NCI-H345 treated with DMSO at 0.1 percent for 48 hours (cell line): ENCODE measurements around the gene FAM163B.
"Not testable (repeated sequence)": the region's sequence is repeated elsewhere in the genome, so short reads cannot be mapped to it uniquely, and the experiment has no call there.

ENCODE experiments used
- DNase-seq: peaks from one replicate; lab custom pipeline; 2025; ENCODE audit not compliant: unreplicated experiment; lab: John Stamatoyannopoulos, UW

Gene FAM163B

DNA sequence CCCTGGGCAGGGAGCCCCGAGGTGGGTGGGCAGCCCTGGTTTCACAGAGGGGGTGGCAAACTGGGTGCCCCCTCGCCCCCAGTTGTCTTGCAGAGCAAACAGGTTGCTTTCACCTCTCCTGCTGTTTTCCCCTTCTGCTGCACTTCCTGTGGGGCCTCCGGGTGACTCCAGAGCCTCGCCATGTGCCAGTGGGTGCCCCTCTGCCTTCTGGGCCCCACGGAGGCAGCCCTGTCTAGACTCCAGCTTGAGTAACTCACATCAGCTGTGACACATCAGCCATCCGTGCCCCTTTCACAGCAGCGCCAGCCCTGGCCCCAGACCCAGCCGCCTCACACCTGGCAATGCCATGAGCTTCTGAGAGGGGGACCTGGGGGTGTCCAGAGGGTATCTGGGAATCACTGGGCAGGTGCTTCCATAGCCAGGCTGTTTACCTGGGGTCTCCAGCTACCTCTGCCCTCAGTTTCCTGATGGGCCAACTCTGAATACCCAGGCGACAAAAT, 37.7 kb downstream of the FAM163B start:
- no peak for DNase-seq

DNA sequence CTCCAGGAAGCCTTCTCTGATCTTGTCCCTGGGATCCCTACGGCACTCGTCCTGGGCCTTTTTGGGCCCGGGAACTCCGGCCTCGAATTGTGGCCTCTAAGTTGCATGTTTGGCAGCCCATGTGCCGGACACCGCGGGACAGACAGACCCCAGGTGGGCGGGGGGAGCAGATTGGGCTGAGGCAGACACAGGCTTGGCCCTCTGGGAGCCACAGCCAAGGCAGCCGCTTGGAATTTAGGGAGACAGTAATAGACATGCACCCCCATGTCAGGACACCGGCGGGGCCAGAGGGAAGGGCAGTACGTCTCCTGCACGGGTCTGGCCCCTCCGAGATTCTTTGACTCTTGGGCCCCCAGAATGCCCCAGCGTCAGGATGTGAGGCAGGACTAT, 38.5 kb downstream of the FAM163B start:
- DNase-seq = no peak

DNA sequence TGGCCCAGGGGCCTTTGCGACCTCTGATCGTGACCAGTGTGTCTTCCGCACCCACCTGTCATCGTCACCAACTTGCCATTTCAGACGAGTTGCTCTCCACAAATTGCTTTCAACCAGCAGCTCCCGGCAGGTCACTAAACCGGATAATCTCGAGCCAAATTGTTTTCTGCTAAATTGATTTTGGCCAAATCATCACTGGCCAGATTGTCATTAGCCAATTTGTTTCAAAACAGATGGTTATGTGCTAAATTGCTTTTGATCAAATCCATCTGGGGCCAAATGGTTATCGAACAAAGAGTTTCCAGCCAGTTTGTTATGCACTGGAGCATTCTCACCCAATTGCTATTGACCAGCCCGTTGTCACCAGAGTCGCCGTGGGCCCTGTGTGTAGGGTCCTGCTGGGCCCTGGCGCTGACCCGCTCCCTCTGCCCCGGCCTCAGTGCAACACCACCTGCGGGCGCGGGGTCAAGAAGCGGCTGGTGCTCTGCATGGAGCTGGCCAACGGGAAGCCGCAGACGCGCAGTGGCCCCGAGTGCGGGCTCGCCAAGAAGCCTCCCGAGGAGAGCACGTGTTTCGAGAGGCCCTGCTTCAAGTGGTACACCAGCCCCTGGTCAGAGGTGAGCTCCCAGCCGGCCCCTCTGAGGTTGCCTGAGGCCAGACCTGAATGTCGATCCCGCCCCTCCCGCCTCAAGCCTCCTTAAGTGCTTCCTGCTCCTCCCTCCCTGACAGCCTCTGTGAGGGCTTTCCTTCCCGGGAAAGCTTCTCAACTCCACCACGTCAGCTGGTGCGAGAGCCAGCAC, 39.1 kb downstream of the FAM163B start:
- DNase-seq = no peak

DNA sequence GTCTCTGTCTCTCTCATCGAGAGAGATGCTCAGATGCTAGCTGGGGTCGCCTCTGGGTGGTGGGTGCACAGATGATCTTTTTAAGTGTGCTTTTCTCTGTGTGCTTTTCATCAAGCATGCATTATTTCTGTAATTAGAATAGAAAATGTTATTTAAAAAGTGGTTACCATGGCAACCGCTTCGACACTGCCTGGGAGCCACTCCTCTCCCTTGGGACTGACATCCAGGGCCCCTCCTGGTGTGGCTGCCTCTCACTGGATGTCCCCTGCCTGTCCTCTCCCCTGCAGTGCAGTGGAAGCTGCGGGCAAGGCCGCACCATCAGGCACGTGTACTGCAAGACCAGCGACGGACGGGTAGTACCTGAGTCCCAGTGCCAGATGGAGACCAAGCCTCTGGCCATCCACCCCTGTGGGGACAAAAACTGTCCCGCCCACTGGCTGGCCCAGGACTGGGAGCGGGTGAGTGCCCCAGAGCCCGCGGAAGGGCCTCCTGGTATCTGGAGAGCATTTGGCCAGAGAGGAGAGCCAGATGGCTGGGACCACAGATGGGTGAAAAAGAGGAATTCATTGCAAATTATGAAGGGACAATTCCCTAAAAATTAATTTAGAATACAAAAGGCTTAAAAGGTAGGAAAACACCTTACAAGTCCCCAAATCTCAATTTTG, 39.9 kb downstream of the FAM163B start:
- DNase-seq = no peak

DNA sequence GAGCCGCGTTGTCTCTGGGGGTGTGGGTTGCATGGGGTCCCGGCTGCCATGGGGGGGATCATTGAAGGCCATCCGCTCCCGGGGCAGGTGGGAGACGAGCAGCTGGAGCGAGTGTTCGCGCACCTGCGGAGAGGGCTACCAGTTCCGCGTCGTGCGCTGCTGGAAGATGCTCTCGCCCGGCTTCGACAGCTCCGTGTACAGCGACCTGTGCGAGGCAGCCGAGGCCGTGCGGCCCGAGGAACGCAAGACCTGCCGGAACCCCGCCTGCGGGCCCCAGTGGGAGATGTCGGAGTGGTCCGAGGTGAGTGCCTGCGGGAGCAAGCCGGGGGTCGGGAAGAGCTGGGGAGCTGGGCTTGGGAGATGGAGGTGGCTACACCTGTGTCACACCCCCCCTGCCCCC, 41.0 kb downstream of the FAM163B start:
- no peak for DNase-seq

DNA sequence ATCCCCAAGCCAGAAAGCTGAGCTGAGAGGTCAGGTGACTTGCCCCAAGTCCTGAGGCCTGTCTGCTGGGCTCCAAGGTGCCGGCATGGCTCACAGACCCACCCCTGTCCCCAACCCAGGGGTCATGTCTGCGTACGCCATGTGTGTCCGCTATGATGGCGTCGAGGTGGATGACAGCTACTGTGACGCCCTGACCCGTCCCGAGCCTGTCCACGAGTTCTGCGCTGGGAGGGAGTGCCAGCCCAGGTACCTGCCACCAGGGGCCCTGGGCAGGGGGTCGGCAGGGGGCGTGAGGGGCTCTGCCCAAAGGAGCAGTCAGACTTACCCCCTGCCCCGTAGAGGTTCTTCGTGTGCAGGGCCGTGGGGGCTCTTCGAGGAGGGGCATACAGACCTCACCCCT, 42.4 kb downstream of the FAM163B start:
- no peak for DNase-seq

DNA sequence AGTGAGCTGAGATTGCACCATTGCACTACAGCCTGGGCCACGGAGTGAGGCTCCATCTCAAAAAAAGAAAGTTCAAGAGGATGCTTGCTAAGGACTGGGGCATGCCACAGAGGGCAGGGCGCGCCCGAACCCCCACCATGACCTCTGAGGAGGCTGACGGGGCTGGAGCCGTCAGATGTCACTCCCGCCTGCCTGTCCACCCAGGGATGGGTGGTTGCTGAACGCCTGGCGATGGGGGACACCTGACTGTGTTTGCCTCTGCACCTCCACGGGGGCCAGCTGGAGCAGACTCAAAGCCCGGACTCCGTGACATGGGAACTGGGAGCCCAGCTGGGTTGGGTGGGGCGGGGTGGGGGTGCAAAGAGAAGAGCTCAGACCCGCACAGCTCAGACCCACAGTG, 42.8 kb downstream of the FAM163B start:
- no peak for DNase-seq

DNA sequence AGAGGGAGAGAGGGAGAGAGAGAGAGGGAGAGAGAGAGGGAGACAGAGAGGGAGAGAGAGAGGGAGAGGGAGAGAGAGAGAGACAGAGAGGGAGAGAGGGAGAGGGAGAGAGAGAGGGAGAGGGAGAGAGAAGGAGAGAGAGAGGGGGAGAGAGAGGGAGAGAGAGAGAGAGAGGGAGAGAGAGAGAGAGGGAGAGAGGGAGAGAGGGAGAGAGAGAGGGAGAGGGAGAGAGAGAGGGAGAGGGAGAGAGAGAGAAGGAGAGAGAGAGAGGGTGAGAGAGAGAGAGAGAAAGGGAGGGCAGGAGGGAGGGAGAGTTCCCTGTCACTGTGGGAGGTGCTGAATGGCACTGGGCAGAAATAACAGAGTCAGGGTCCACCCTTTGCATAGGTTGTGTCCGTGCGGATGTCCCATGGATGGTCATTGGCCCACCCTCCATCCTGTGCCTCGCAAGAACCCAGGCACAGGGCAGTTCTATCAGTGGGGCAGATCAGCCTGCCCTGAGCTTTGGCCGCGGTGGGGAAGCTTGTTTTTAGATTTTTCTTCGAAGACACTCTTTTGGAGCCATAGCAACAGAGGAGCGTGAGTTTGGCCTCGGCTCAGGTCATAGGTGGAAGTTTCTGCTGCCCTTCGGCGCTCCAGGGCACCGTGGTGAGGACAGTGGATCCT, 44.6 kb downstream of the FAM163B start:
- no peak for DNase-seq

DNA sequence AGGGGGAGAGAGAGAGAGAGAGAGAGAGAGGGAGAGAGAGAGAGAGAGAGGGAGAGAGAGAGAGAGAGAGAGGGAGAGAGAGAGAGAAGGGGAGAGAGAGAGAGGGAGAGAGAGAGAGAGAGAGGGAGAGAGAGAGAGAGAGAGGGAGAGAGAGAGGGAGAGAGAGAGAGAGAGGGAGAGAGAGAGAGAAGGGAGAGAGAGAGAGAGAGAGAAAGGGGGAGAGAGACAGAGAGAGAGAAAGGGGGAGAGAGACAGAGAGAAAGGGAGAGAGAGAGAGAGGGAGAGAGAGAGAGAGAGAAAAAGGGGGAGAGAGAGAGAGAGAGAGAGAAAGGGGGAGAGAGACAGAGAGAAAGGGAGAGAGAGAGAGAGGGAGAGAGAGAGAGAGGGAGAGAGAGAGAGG, 45.4 kb downstream of the FAM163B start:
- DNase-seq = not testable (repeated sequence)

GRCh38 chr9:133563291-133563796, 45.8 kb downstream of the FAM163B start:
- DNase-seq = peak; percentile 25

GRCh38 chr9:133562611-133563290, 46.4 kb downstream of the FAM163B start:
- no peak for DNase-seq

DNA sequence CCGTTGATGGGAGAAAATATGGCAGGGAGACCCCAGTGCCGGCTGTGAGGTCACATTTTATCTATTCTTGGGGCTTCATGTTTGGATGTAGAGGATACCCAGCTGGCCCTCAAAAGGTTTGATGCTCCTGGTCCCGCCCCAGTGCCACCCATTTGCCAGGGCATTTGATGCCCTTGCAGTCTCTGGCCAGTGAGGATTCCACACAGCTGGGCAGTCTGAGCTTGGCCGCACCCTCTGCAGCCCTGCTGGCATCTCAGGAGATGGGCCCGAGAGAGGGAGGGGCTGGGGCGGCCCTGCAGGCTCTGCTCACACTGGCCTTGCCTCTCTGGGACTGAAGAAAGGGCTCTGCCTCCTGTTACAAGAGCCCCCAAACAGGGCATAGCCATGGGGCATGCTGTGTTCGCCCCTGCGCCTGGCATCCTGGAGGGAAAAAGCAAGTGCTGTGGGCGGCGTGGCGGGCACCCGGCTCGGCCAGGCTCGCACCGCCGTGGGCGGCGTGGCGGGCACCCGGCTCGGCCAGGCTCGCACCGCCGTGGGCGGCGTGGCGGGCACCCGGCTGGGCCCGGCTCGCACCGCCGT, 47.1 kb downstream of the FAM163B start:
- DNase-seq = no peak

GRCh38 chr9:133560944-133561343, 48.2 kb downstream of the FAM163B start:
- DNase-seq = no peak

DNA sequence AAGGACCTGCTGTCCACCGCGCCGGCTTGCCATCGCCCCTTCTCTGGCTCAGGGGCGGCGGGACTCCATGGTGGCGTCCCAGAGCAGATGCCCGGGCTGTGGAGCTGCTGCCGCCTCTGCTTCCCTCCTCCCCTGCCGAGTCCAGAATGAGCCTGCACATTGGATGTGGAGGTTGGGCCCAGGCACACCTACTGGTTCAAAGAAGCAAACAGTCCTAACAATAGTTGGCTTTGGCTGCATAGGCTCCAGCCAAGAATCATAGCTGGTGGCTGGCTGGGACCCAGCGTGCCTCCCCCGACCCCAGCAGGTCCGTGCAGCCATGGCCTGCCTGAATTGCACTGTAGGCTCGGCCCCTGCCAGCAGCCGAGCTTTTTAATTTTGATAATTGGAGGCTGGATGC, 48.9 kb downstream of the FAM163B start:
- no peak for DNase-seq

DNA sequence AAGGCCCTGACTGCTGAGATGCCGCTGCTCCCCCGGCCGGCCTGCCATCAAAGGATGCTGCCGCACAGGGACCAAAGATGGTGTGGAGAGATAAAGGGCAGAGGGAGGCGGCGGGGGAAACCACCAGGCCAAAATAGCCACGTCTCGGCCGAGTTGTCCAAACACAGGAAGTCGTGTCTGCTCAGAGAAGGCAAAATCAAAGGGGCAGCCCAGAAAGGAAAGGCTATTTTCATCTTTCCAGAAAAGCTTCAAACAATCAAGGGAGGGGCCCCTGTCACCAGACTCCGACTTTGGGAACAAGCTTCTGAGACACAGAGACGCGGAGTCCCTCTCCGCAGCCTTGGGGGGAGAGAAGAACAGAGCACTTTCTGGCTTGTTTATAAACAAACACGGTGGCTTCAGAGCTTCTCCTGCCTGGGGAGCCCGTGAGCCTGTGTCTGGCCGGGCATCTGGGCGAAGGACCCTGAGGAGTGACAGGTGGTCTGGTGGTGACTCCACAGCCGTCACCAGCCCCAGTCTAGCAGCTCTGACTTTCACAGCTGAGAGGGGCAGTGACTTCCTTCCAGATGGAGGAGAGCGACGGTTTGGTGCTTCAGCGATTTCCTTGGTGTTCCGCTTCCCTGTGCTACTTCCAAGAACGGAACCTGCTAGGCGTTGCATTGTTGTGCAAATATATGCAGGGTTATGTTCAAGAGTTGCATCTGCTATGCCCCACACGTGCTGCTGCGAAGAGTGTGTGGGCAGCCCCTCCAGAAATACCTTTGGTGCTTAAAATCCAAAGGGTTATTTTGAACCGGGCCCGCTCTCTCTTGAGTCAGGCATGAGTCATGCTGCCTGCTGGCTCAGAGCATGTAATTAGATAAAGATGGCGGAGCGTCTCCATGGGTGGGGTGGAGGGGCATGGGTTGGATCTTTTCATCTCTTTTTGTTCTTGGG, 50.7 kb downstream of the FAM163B start:
- DNase-seq = no peak

- no peak for DNase-seq
Measured at GRCh38 chr9:133557581-133557980, 51.6 kb downstream of the FAM163B start.

- DNase-seq = no peak
Measured at GRCh38 chr9:133556354-133556753, 52.8 kb downstream of the FAM163B start.

DNA sequence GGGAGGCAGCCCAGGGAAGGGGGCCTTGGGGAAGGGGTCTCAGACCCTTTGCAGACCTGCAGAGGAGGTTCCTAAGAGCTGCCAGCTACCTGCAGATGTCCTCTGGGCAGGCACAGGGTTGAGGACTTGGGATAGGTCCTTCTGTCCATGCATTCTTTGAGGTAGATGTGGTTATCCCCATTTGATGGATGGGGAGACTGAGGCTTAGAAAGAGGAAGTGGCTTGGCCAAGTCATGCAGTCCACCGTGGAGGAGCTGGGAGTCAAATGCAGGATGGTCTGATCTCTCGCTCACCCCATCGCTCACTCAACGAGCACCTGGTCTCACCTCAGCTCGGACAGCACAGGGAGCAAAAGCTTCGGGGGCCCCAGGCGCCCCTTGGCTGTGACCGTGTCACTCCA, 54.5 kb downstream of the FAM163B start:
- DNase-seq = no peak

DNA sequence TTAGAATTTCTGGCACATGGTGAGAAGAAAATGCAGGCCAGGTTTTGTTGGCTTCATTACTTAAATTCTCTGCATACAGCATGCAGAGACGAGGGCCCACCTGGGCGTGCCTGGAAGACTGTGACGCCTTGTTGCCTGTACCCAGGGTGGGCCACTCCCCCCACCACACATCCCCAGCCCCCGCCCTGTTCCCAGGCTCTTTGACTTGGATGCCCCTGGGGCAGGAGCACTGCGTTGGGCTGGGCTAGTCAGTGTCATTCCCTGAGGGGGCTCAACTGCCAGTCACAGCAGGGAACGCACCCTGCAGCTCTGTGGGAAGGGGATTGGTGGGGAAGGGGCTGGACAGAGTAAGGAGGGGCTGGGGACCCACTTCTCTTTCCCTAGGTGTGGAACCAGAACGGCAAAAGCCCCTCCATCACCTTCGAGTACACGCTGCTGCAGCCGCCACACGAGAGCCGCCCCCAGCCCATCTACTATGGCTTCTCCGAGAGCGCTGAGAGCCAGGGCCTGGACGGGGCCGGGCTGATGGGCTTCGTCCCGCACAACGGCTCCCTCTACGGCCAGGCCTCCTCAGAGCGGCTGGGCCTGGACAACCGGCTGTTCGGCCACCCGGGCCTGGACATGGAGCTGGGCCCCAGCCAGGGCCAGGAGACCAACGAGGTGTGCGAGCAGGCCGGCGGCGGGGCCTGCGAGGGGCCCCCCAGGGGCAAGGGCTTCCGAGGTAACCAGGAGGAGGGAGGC, 55.0 kb downstream of the FAM163B start:
- DNase-seq = no peak
